Skeletal muscle tissue (tissue), 4 donors: ENCODE data around the gene CASP4. TPM values are rescaled to one million over a fixed set of nuclear protein-coding genes. Genes with fewer than 3 reads are reported as not detected.
A peak's percentile ranks its signal among the peaks of the same experiment; 100 is the strongest.

Source experiments
- H3K27ac ChIP-seq: one replicate; pipeline ENCODE4 v1.7.0; 2013; ENCODE audit warnings: mild to moderate bottlenecking, low read depth, low read length, inconsistent platforms
- H3K27me3 ChIP-seq, 3 donors: one replicate each; pipeline ENCODE4 v1.7.0; 2013; ENCODE audit warnings: low read length in 3 of 3; ENCODE audit not compliant: control insufficient read depth in 3 of 3, insufficient read depth in 3 of 3
- H3K36me3 ChIP-seq, 3 donors: one replicate each; pipeline ENCODE4 v1.7.0; 2013; ENCODE audit warnings: low read length in 3 of 3; ENCODE audit not compliant: control insufficient read depth in 3 of 3, insufficient read depth in 3 of 3
- H3K4me1 ChIP-seq, 3 donors: one replicate each; pipeline ENCODE4 v1.7.0; 2013; ENCODE audit warnings: low read length in 3 of 3, mild to moderate bottlenecking in 3 of 3; ENCODE audit not compliant: control insufficient read depth in 3 of 3, insufficient read depth in 3 of 3
- H3K4me3 ChIP-seq, 3 donors: one replicate each; pipeline ENCODE4 v1.7.0; 2013; ENCODE audit warnings: low read length in 3 of 3
- H3K9ac ChIP-seq, 3 donors: one replicate each; pipeline ENCODE4 v1.7.0; 2013; ENCODE audit warnings: low read length in 3 of 3, mild to moderate bottlenecking in 3 of 3, moderate library complexity in 2 of 3, low read depth in 1 of 3
- H3K9me3 ChIP-seq, 3 donors: one replicate each; pipeline ENCODE4 v1.7.0; 2013; ENCODE audit warnings: low read length in 3 of 3; ENCODE audit not compliant: control insufficient read depth in 3 of 3
- total RNA-seq: library from RNA; depleted of rRNA; stranded (reverse); fragments of >200 nt; gene quantifications from one replicate; pipeline ENCODE4 v1.2.3, GENCODE V29; 2014
- donor health status: Osteomylitis.

CASP4 gene
- 38.1 TPM for total RNA-seq

GRCh38 chr11:104968355-104968855, at the start of gene CASP4:
Gene CASP4 (minus strand): TSS chr11:104968574. CDS start chr11:104968525, 49 bp downstream.
- Histone ChIP-seq H3K27me3 (no peaks in the 10 kb centered on the region), H3K36me3 (peaks cover 0 to 2% (median 0%) of the 10 kb centered on the region in 3 donors), H3K9ac (peak within 1 kb of the TSS; percentile 79 to 87 (median 80)), H3K4me1 (peaks cover 9 to 20% (median 11%) of the 10 kb centered on the region in 3 donors), H3K9me3 (no peaks in the 10 kb centered on the region), H3K4me3 (peak within 1 kb of the TSS; percentile 66 to 88 (median 71)), H3K27ac (peak within 1 kb of the TSS; percentile 88)

GRCh38 chr11:105007463-105007862, 39.1 kb upstream of the CASP4 start:
- no peaks in the 10 kb centered on the region for H3K36me3 ChIP-seq
- no peaks in the 10 kb centered on the region for H3K9me3 ChIP-seq
- H3K27ac ChIP-seq = no peak overlapping the region
- H3K27me3 ChIP-seq = no peaks in the 10 kb centered on the region
- no peaks in the 10 kb centered on the region for H3K4me1 ChIP-seq
- no peak overlapping the region for H3K9ac ChIP-seq
- no peak overlapping the region for H3K4me3 ChIP-seq

- no peak overlapping the region for H3K27ac ChIP-seq
- no peaks in the 10 kb centered on the region for H3K4me1 ChIP-seq
- no peaks in the 10 kb centered on the region for H3K27me3 ChIP-seq
- no peak overlapping the region for H3K4me3 ChIP-seq
- H3K9ac ChIP-seq = no peak overlapping the region
- no peaks in the 10 kb centered on the region for H3K36me3 ChIP-seq
- no peaks in the 10 kb centered on the region for H3K9me3 ChIP-seq
These were observed 37.1 kb upstream of the CASP4 start for GRCh38 chr11:105005451-105005845.

- Histone ChIP-seq H3K9me3 (no peaks in the 10 kb centered on the region), H3K27ac (no peak overlapping the region), H3K9ac (no peak overlapping the region), H3K4me1 (no peaks in the 10 kb centered on the region), H3K4me3 (no peak overlapping the region), H3K27me3 (no peaks in the 10 kb centered on the region), H3K36me3 (no peaks in the 10 kb centered on the region)
These were observed 35.6 kb upstream of the CASP4 start for GRCh38 chr11:105004021-105004420.

GRCh38 chr11:105003151-105003550, 34.8 kb upstream of the CASP4 start:
- Histone ChIP-seq H3K36me3 (no peaks in the 10 kb centered on the region), H3K27me3 (no peaks in the 10 kb centered on the region), H3K9ac (no peak overlapping the region), H3K4me1 (no peaks in the 10 kb centered on the region), H3K27ac (no peak overlapping the region), H3K4me3 (no peak overlapping the region), H3K9me3 (no peaks in the 10 kb centered on the region)

- H3K27ac ChIP-seq = no peak overlapping the region
- H3K9me3 ChIP-seq = no peaks in the 10 kb centered on the region
- H3K4me3 ChIP-seq = no peak overlapping the region
- H3K9ac ChIP-seq = no peak overlapping the region
- no peaks in the 10 kb centered on the region for H3K36me3 ChIP-seq
- no peaks in the 10 kb centered on the region for H3K27me3 ChIP-seq
- no peaks in the 10 kb centered on the region for H3K4me1 ChIP-seq
These were observed 32.4 kb upstream of the CASP4 start for GRCh38 chr11:105000797-105001196.

GRCh38 chr11:105000167-105000566, 31.8 kb upstream of the CASP4 start:
- Histone ChIP-seq H3K9me3 (no peaks in the 10 kb centered on the region), H3K4me1 (no peaks in the 10 kb centered on the region), H3K9ac (no peak overlapping the region), H3K4me3 (no peak overlapping the region), H3K36me3 (no peaks in the 10 kb centered on the region), H3K27ac (no peak overlapping the region), H3K27me3 (no peaks in the 10 kb centered on the region)

- Histone ChIP-seq H3K27me3 (no peaks in the 10 kb centered on the region), H3K36me3 (no peaks in the 10 kb centered on the region), H3K27ac (no peak overlapping the region), H3K4me3 (no peak overlapping the region), H3K9me3 (no peaks in the 10 kb centered on the region), H3K9ac (no peak overlapping the region), H3K4me1 (no peaks in the 10 kb centered on the region)
These were observed 31.3 kb upstream of the CASP4 start for GRCh38 chr11:104999721-105000120.

GRCh38 chr11:104997288-104997687, 28.9 kb upstream of the CASP4 start:
- Histone ChIP-seq H3K4me1 (no peaks in the 10 kb centered on the region), H3K9me3 (no peaks in the 10 kb centered on the region), H3K36me3 (no peaks in the 10 kb centered on the region), H3K27ac (no peak overlapping the region), H3K4me3 (no peak overlapping the region), H3K27me3 (no peaks in the 10 kb centered on the region), H3K9ac (no peak overlapping the region)

- Histone ChIP-seq H3K27me3 (no peaks in the 10 kb centered on the region), H3K4me3 (no peak overlapping the region), H3K4me1 (no peaks in the 10 kb centered on the region), H3K27ac (no peak overlapping the region), H3K9me3 (no peaks in the 10 kb centered on the region), H3K9ac (no peak overlapping the region), H3K36me3 (no peaks in the 10 kb centered on the region)
These were observed 26.6 kb upstream of the CASP4 start for GRCh38 chr11:104995001-104995408.
